ENCODE results near the gene CLDN9.

The CLDN9 gene, protein sequence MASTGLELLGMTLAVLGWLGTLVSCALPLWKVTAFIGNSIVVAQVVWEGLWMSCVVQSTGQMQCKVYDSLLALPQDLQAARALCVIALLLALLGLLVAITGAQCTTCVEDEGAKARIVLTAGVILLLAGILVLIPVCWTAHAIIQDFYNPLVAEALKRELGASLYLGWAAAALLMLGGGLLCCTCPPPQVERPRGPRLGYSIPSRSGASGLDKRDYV

DNA sequence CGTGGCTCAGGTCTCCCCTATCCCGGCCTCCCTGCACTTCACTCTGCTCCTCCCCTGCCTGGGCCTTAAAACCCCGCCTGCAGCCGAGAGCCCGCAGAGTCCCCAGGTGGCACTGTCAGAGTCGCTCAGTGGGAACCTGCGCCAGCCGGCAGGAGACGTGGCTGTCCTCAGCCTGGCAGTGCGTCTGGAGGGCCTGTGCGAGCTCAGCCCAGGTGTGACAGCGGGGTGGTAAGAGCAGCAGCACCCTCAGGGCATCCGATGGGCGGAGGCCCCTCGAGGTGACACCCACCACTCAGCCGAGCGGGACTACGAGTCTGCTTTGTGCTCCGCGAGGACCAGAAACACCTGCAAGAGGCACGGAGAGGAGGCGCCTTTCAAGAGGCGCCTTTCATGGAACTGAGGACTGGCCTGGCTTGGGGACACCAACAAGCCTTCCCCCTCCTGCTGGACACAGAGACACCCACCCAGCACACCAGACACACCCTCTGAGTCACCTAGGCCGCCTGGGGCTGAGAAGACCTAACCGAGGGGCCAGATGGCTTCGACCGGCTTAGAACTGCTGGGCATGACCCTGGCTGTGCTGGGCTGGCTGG lies at the start of gene CLDN9:
TSS of gene CLDN9 (plus strand) at position 96 of the 593 bp plus-strand sequence. CDS start at position 536, 440 bp downstream.
- Histone ChIP-seq H3K4me3 (ENCODE audit: low read depth in 1 of 2, low read length in 2 of 2) (no peak within 1 kb of the TSS), H3K27ac (ENCODE audit: low read depth, low read length) (no peak within 1 kb of the TSS), H3K4me1 (ENCODE audit: insufficient read depth, low read length) (no peaks in the 10 kb centered on the region), H3K27me3 (ENCODE audit: control insufficient read depth in 1 of 2, insufficient read depth in 2 of 2, low read length in 2 of 2) (peaks cover 13 to 65% of the 10 kb centered on the region in 2 donors), H3K9ac (ENCODE audit: low read length) (no peak within 1 kb of the TSS), H3K9me3 (ENCODE audit: low read length) (no peaks in the 10 kb centered on the region), H3K36me3 (ENCODE audit: insufficient read depth, low read length) (no peaks in the 10 kb centered on the region)

- Histone ChIP-seq H3K9ac (ENCODE audit: low read length) (no peak overlapping the region), H3K4me1 (ENCODE audit: insufficient read depth, low read length) (peaks cover 9% of the 10 kb centered on the region), H3K4me3 (ENCODE audit: low read depth in 1 of 2, low read length in 2 of 2) (peak overlapping the region in 1 of 2 donors; percentile 27), H3K36me3 (ENCODE audit: insufficient read depth, low read length) (no peaks in the 10 kb centered on the region), H3K9me3 (ENCODE audit: low read length) (no peaks in the 10 kb centered on the region), H3K27ac (ENCODE audit: low read depth, low read length) (no peak overlapping the region), H3K27me3 (ENCODE audit: control insufficient read depth in 1 of 2, insufficient read depth in 2 of 2, low read length in 2 of 2) (peaks cover 48 to 89% of the 10 kb centered on the region in 2 donors)
Observed at GRCh38 chr16:2963074-2963722, 49.5 kb upstream of the CLDN9 start.

GRCh38 chr16:2963723-2964474 lies 48.8 kb upstream of the CLDN9 start, which contains the start of gene KREMEN2:
Gene KREMEN2 (plus strand): TSS chr16:2964275. CDS start chr16:2964521, 246 bp downstream.
- H3K4me3 ChIP-seq (ENCODE audit: low read depth in 1 of 2, low read length in 2 of 2): peak within 1 kb of the TSS in 1 of 2 donors; percentile 27
- peaks cover 54 to 95% of the 10 kb centered on the region in 2 donors for H3K27me3 ChIP-seq (ENCODE audit: control insufficient read depth in 1 of 2, insufficient read depth in 2 of 2, low read length in 2 of 2)
- no peaks in the 10 kb centered on the region for H3K36me3 ChIP-seq (ENCODE audit: insufficient read depth, low read length)
- no peaks in the 10 kb centered on the region for H3K9me3 ChIP-seq (ENCODE audit: low read length)
- H3K27ac ChIP-seq (ENCODE audit: low read depth, low read length): no peak within 1 kb of the TSS
- H3K9ac ChIP-seq (ENCODE audit: low read length): no peak within 1 kb of the TSS
- H3K4me1 ChIP-seq (ENCODE audit: insufficient read depth, low read length): peaks cover 16% of the 10 kb centered on the region

DNA sequence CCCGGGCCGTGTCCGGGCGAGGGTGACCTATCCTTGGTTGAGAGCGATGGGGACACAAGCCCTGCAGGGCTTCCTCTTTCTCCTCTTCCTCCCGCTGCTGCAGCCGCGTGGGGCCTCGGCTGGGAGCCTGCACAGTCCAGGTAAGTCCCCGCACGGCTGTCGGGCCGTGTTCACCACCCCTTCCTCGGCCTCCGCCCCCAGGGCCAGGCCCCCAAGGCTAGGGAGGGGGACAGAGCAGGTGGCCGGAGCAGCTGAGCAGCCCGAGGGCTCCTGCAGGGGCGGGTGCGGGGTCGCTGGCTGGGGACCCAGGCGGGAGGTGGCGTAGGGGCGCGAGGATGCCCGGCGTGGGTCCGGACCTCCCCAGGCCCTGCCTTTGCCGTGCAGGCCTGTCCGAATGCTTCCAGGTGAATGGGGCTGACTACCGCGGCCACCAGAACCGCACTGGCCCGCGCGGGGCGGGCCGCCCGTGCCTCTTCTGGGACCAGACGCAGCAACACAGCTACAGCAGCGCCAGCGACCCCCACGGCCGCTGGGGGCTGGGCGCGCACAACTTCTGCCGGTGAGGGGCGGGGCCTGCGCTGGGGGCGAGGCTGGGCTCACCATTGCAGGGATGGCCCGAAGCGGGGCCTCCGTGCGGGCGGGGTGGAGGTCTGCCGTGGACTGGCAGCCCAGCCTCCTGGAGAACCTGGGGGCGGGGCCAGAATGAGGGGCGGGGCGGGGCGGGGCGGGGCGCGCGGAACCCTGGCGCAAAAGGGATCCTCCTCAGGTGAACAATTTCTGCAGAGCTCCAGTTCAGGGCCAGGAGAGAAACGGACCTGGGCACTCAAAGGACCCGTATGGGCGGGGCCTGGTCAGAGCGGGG lies 48.0 kb upstream of the CLDN9 start:
- H3K27me3 ChIP-seq (ENCODE audit: control insufficient read depth in 1 of 2, insufficient read depth in 2 of 2, low read length in 2 of 2): peaks cover 54 to 93% of the 10 kb centered on the region in 2 donors
- H3K9ac ChIP-seq (ENCODE audit: low read length): no peak overlapping the region
- H3K4me1 ChIP-seq (ENCODE audit: insufficient read depth, low read length): peaks cover 16% of the 10 kb centered on the region
- H3K9me3 ChIP-seq (ENCODE audit: low read length): no peaks in the 10 kb centered on the region
- H3K27ac ChIP-seq (ENCODE audit: low read depth, low read length): no peak overlapping the region
- no peaks in the 10 kb centered on the region for H3K36me3 ChIP-seq (ENCODE audit: insufficient read depth, low read length)
- peak overlapping the region in 1 of 2 donors; percentile 13 for H3K4me3 ChIP-seq (ENCODE audit: low read depth in 1 of 2, low read length in 2 of 2)

DNA sequence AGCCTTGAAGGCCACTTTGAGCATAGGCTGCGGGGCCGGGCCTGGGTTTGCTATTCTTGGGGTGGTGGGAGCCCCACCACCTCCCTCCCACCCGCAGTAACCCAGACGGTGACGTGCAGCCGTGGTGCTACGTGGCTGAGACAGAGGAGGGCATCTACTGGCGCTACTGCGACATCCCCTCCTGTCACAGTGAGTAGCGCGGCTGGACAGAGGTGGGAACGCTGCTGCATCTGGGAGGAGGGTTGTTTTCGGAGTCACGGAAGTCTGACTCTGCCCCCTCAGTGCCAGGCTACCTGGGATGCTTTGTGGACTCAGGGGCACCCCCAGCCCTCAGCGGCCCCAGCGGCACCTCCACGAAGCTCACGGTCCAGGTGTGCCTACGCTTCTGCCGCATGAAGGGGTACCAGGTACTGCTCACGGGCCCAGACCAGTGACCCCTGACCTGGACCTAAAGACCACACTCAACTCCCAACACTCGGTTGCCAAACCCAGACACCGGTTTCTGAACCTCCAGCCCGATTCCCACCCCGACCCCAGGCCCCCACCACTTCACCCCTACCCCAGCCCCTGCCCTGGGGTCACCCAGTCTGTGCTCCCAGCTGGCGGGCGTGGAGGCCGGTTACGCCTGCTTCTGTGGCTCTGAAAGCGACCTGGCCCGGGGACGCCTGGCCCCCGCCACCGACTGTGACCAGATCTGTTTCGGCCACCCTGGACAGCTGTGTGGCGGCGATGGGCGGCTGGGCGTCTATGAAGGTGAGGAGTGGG lies 46.5 kb upstream of the CLDN9 start:
- H3K27ac ChIP-seq (ENCODE audit: low read depth, low read length): no peak overlapping the region
- no peaks in the 10 kb centered on the region for H3K9me3 ChIP-seq (ENCODE audit: low read length)
- H3K27me3 ChIP-seq (ENCODE audit: control insufficient read depth in 1 of 2, insufficient read depth in 2 of 2, low read length in 2 of 2): peaks cover 54 to 92% of the 10 kb centered on the region in 2 donors
- H3K9ac ChIP-seq (ENCODE audit: low read length): no peak overlapping the region
- H3K4me1 ChIP-seq (ENCODE audit: insufficient read depth, low read length): peaks cover 16% of the 10 kb centered on the region
- no peak overlapping the region for H3K4me3 ChIP-seq (ENCODE audit: low read depth in 1 of 2, low read length in 2 of 2)
- H3K36me3 ChIP-seq (ENCODE audit: insufficient read depth, low read length): no peaks in the 10 kb centered on the region

GRCh38 chr16:2966808-2967191 lies 45.9 kb upstream of the CLDN9 start:
- Histone ChIP-seq H3K4me1 (ENCODE audit: insufficient read depth, low read length) (peaks cover 16% of the 10 kb centered on the region), H3K9me3 (ENCODE audit: low read length) (no peaks in the 10 kb centered on the region), H3K36me3 (ENCODE audit: insufficient read depth, low read length) (no peaks in the 10 kb centered on the region), H3K9ac (ENCODE audit: low read length) (no peak overlapping the region), H3K27me3 (ENCODE audit: control insufficient read depth in 1 of 2, insufficient read depth in 2 of 2, low read length in 2 of 2) (peaks cover 53 to 92% of the 10 kb centered on the region in 2 donors), H3K4me3 (ENCODE audit: low read depth in 1 of 2, low read length in 2 of 2) (no peak overlapping the region), H3K27ac (ENCODE audit: low read depth, low read length) (no peak overlapping the region)

DNA sequence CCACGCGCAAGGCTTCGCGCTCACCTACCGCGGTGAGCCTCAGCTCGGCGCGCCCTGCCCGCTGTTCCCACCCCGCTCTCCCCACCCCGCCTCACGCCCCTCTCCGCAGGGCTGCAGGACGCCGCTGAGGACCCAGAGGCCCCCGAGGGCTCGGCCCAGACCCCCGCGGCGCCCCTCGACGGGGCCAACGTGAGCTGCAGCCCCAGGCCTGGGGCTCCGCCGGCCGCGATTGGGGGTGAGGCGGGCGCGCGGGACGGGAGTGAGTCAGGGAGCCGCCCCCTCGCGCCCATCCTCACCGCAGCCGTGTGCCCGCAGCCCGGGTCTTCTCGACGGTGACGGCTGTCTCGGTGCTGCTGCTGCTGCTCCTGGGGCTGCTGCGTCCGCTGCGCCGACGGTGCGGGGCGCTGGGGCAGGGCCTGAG lies 45.5 kb upstream of the CLDN9 start:
- Histone ChIP-seq H3K36me3 (ENCODE audit: insufficient read depth, low read length) (no peaks in the 10 kb centered on the region), H3K9ac (ENCODE audit: low read length) (no peak overlapping the region), H3K9me3 (ENCODE audit: low read length) (no peaks in the 10 kb centered on the region), H3K27ac (ENCODE audit: low read depth, low read length) (no peak overlapping the region), H3K4me3 (ENCODE audit: low read depth in 1 of 2, low read length in 2 of 2) (no peak overlapping the region), H3K4me1 (ENCODE audit: insufficient read depth, low read length) (peaks cover 16% of the 10 kb centered on the region), H3K27me3 (ENCODE audit: control insufficient read depth in 1 of 2, insufficient read depth in 2 of 2, low read length in 2 of 2) (peaks cover 49 to 88% of the 10 kb centered on the region in 2 donors)

DNA sequence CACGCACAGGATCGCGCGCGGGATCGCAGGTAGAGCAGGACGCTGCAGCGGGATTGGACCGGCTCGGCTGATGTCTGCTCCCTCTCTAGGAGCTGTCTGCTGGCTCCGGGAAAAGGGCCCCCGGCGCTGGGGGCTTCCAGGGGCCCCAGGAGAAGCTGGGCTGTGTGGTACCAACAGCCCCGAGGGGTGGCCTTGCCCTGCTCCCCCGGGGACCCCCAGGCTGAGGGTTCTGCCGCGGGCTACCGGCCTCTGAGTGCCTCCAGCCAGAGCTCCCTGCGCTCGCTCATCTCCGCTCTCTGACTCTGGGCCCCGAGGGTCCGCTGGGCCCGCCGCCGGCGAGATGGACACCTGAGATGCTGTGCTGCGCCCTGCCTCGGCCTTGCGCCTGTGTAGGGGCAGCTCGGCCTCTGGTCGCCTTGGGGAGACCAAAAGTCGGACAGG lies 45.0 kb upstream of the CLDN9 start:
- no peaks in the 10 kb centered on the region for H3K9me3 ChIP-seq (ENCODE audit: low read length)
- no peak overlapping the region for H3K9ac ChIP-seq (ENCODE audit: low read length)
- H3K27ac ChIP-seq (ENCODE audit: low read depth, low read length): no peak overlapping the region
- H3K27me3 ChIP-seq (ENCODE audit: control insufficient read depth in 1 of 2, insufficient read depth in 2 of 2, low read length in 2 of 2): peaks cover 44 to 83% of the 10 kb centered on the region in 2 donors
- no peak overlapping the region for H3K4me3 ChIP-seq (ENCODE audit: low read depth in 1 of 2, low read length in 2 of 2)
- H3K36me3 ChIP-seq (ENCODE audit: insufficient read depth, low read length): no peaks in the 10 kb centered on the region
- peaks cover 16% of the 10 kb centered on the region for H3K4me1 ChIP-seq (ENCODE audit: insufficient read depth, low read length)

- H3K27me3 ChIP-seq (ENCODE audit: control insufficient read depth in 1 of 2, insufficient read depth in 2 of 2, low read length in 2 of 2): peaks cover 42 to 77% of the 10 kb centered on the region in 2 donors
- H3K9me3 ChIP-seq (ENCODE audit: low read length): no peaks in the 10 kb centered on the region
- H3K9ac ChIP-seq (ENCODE audit: low read length): no peak overlapping the region
- H3K4me3 ChIP-seq (ENCODE audit: low read depth in 1 of 2, low read length in 2 of 2): peak overlapping the region; percentile 55 to 59
- no peaks in the 10 kb centered on the region for H3K36me3 ChIP-seq (ENCODE audit: insufficient read depth, low read length)
- H3K4me1 ChIP-seq (ENCODE audit: insufficient read depth, low read length): peaks cover 16% of the 10 kb centered on the region
- no peak overlapping the region for H3K27ac ChIP-seq (ENCODE audit: low read depth, low read length)
Observed at GRCh38 chr16:2968368-2968737, 44.4 kb upstream of the CLDN9 start.

Measured in muscle layer of colon (tissue), 2 donors.